Progenitor cell of endocrine pancreas (in vitro differentiated cells): Measurements from ENCODE around the gene FAM227B. TPM values are rescaled to one million over a fixed set of nuclear protein-coding genes. Genes with fewer than 3 reads are reported as not detected.
A peak's percentile ranks its signal among the peaks of the same experiment; 100 is the strongest.

Experiments used
- DNase-seq: peaks from one replicate; pipeline ENCODE4 v3.0.0; 2021; ENCODE audit warnings: low spot score; ENCODE audit not compliant: unreplicated experiment
- H3K27ac Mint-ChIP-seq: 2 replicates; pipeline ENCODE4 v1.8.0; 2021; ENCODE audit warnings: mild to moderate bottlenecking, moderate library complexity, mixed read lengths
- H3K27me3 Mint-ChIP-seq: 2 replicates; pipeline ENCODE4 v1.8.0; 2021; ENCODE audit warnings: mixed read lengths
- H3K36me3 Mint-ChIP-seq: 2 replicates; pipeline ENCODE4 v1.8.0; 2022; ENCODE audit warnings: mixed read lengths; ENCODE audit not compliant: insufficient read depth
- H3K4me1 Mint-ChIP-seq: 2 replicates; pipeline ENCODE4 v1.8.0; 2021; ENCODE audit warnings: low read depth, mixed read lengths
- H3K4me3 Mint-ChIP-seq: 2 replicates; pipeline ENCODE4 v1.8.0; 2021; ENCODE audit warnings: low read depth, mild to moderate bottlenecking, moderate library complexity, mixed read lengths
- H3K9me3 Mint-ChIP-seq: 2 replicates; pipeline ENCODE4 v1.8.0; 2021; ENCODE audit warnings: low read depth, mixed read lengths
- CTCF ChIP-seq: fragments of 200-600 bp; sonication (generic); IDR thresholded peaks from one replicate; pipeline ENCODE4 v1.5.0; 2021; ENCODE audit warnings: antibody characterized with exemption, mild to moderate bottlenecking; ENCODE audit not compliant: unreplicated experiment
- total RNA-seq: library from RNA; stranded (reverse); gene quantifications from 2 replicates; pipeline ENCODE4 v1.2.1, GENCODE V29; 2021

FAM227B gene
- total RNA-seq, 1 donor from 2014 or later, result 8.9 TPM

- Mint-ChIP-seq H3K4me3 (no peak overlapping the region), H3K9me3 (peaks cover 6% of the 10 kb centered on the region), H3K27ac (no peak overlapping the region)
Measured at GRCh38 chr15:49624056-49624455, 3.4 kb upstream of the FAM227B start.

GRCh38 chr15:49622561-49622960, 1.9 kb upstream of the FAM227B start:
- Mint-ChIP-seq H3K4me3 (peak overlapping the region; percentile 98), H3K36me3 (peaks cover 21% of the 10 kb centered on the region), H3K27me3 (no peaks in the 10 kb centered on the region), H3K9me3 (peaks cover 6% of the 10 kb centered on the region), H3K4me1 (peaks cover 31% of the 10 kb centered on the region), H3K27ac (no peak overlapping the region)
- TF ChIP-seq CTCF, result no peak
- no peak for DNase-seq

More at GRCh38 chr15:49624056-49624455, 3.4 kb upstream of the FAM227B start:
- H3K27me3 Mint-ChIP-seq, result no peaks in the 10 kb centered on the region
- H3K36me3 Mint-ChIP-seq, result peaks cover 20% of the 10 kb centered on the region
- peaks cover 23% of the 10 kb centered on the region for H3K4me1 Mint-ChIP-seq
- no peak for DNase-seq
- TF ChIP-seq CTCF, result no peak

GRCh38 chr15:49621887-49622286, 1.3 kb upstream of the FAM227B start:
- no peaks in the 10 kb centered on the region for H3K27me3 Mint-ChIP-seq
- H3K36me3 Mint-ChIP-seq, result peaks cover 21% of the 10 kb centered on the region
- peak overlapping the region; percentile 100 for H3K27ac Mint-ChIP-seq
- no peak for TF ChIP-seq CTCF
- DNase-seq, result no peak
- H3K4me3 Mint-ChIP-seq, result peak overlapping the region; percentile 98
- peaks cover 31% of the 10 kb centered on the region for H3K4me1 Mint-ChIP-seq
- H3K9me3 Mint-ChIP-seq, result peaks cover 6% of the 10 kb centered on the region

GRCh38 chr15:49621401-49621811, 788 bp upstream of the FAM227B start:
- no peak for DNase-seq
- Mint-ChIP-seq H3K9me3 (peaks cover 6% of the 10 kb centered on the region), H3K4me1 (peaks cover 31% of the 10 kb centered on the region), H3K27ac (peak overlapping the region; percentile 100), H3K36me3 (peaks cover 20% of the 10 kb centered on the region), H3K27me3 (no peaks in the 10 kb centered on the region), H3K4me3 (peak overlapping the region; percentile 98)
- no peak for TF ChIP-seq CTCF

GRCh38 chr15:49620199-49620598, 419 bp downstream of the FAM227B start:
- Mint-ChIP-seq H3K9me3 (peaks cover 12% of the 10 kb centered on the region), H3K4me1 (peaks cover 31% of the 10 kb centered on the region), H3K27me3 (no peaks in the 10 kb centered on the region), H3K27ac (peak overlapping the region; percentile 100), H3K36me3 (peaks cover 18% of the 10 kb centered on the region), H3K4me3 (peak overlapping the region; percentile 98)
- TF ChIP-seq CTCF, result no peak
- DNase-seq, result no peak
